Raji (cell line): ENCODE results near the gene ZNF311.

Source experiments
- POLR2A ChIP-seq: IDR thresholded peaks from 2 replicates; pipeline ENCODE4 v1.6.1; 2011; ENCODE audit warnings: low read depth, low read length, control low read depth; ENCODE audit not compliant: insufficient read depth

Gene ZNF311

DNA sequence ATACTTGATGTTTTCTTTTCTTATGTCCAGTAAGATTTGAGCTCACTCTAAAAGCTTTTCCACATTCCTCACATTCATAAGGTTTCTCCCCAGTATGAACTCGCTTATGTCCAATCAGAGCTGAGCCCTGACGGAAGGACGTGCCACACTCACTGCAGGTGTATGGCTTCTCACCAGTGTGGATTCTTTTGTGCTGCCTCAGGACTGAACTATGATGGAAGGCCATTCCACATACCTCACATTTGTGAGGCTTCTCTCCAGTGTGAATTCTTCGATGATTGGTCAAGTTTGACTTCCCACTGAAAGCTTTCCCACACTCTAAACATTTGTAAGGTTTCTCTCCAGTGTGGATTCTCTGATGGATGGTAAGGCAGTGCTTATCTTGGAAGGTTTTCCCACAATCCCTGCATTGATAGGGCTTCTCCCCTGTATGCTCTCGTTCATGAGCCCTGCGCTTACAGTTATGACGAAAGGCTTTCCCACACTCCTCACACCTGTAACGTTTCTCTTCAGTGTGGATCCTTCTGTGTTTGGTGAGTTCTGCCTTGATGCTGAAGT lies 9.9 kb downstream of the ZNF311 start:
- no peak for TF ChIP-seq POLR2A

DNA sequence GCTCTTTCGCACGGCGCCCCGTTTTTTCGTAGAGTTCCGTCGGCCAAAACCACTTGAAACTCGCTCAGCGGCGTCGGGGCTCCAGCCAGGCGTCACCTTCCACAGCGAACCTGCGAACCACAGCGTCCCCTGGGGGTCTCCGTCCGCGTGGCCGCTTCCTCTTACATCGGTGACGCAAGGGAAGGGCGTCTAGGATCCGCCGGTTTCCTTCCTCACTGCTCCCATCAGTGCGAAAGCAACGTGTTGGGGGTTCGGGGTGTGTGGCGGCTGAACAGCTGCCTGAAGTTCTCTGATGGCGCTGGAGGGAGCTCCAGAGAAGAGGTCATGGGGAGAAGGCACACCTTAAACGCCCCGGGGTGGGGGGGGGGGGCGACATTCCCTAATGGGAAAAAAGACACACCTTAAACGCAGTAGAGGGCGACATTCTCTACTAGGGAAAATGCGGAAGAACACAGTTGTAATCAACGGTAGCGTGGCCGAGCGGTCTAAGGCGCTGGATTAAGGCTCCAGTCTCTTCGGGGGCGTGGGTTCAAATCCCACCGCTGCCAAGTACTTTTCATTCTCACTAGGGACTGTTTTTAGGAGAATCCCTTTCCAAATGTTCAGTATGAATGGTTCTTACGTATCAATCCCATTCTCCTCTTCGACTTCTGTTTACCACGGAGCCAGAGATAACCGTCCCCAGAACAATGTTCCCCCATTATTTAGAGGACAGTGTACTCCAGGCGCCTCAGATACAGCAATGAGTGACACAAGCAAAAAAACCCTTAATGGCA lies 16.4 kb downstream of the ZNF311 start:
- no peak for TF ChIP-seq POLR2A

GRCh38 chr6:28985462-28986164 lies 19.5 kb downstream of the ZNF311 start:
- TF ChIP-seq POLR2A: no peak

GRCh38 chr6:28983838-28984237 lies 21.3 kb downstream of the ZNF311 start:
- TF ChIP-seq POLR2A: no peak

DNA sequence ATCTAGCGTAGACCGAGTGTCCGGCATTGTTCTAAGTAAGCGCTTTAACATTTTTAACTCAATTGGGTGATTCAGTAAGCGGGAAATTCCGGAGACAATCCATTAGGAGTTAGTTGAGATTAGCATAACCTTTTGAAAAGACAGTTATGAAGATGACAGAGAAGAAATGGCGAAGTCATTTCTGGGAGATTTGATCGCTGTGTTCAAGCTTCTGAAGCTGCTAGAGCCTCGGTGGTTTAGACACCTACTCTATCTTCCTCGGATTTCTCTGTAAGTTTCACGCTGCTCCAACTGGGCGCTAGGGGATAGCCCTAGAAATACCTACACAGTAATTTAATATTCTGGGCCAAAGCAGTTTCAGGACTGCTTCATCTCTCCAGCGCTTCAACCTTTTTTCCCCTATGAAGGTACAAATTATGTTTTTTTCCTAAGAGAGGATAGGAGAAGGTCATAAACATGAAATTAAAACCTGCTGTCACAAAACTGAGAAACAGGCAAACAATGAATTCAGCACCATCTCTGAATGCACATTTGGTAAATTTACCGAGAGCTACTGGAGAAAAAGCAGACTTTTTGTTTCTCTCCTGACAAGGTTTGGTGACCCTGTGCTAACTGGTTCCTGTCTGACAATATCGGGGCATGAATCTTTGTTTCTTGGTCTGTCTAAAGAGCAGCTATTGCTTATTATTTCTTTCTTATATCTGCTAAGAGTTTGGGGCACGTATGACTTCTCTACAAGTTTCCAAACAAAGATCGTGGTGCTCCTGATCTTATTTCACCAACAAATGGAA lies 22.4 kb downstream of the ZNF311 start:
- no peak for TF ChIP-seq POLR2A

DNA sequence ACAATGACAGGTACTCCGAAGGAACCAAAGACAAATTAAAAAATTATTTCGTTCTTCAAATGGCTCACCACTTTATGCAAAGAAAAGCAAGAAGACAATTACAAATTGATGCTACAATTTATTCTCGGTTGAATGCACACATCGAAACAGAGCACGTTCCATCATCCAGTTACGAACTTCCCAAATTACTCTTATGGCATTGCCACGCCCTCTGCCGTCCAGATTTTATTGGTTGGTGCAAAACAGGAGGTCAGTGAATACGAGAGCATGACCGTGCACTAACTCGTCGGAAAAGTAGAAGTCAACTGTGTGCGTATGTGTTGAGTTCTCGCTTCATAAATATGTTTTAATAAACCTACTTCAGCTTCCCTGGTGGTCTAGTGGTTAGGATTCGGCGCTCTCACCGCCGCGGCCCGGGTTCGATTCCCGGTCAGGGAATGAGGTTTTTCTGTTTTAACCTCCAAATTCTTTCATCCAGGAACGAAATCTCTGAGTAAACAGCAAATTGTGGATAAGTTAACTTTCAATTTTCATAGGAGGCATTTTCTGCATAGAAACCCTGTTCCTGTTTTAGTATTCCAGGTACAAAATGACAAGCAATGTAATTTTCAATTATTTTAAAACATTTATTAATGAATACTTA lies 23.2 kb downstream of the ZNF311 start:
- no peak for TF ChIP-seq POLR2A

DNA sequence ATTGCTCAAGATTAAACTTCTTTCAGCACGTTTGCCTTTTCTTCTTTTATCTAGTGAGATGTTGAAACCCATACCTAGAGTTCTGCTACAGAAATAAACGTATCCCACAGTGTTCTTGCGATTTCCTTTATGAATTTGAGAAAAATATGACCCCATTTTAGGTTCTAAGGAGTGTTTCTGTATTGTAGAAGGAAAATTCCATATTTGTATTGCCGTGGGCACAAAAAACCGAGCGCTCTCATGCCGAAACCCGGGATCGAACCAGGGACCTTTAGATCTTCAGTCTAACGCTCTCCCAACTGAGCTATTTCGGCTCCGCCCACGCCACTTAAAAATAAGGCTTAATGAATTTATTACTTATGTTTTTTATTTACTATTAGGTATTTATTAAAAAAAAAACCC lies 23.7 kb downstream of the ZNF311 start:
- no peak for TF ChIP-seq POLR2A

- no peak for TF ChIP-seq POLR2A
Measured at GRCh38 chr6:28980852-28981430, 24.2 kb downstream of the ZNF311 start.

GRCh38 chr6:28980137-28980851 lies 24.8 kb downstream of the ZNF311 start:
- no peak for TF ChIP-seq POLR2A

GRCh38 chr6:28979679-28980078 lies 25.4 kb downstream of the ZNF311 start:
- TF ChIP-seq POLR2A: no peak

- no peak for TF ChIP-seq POLR2A
Measured at GRCh38 chr6:28978959-28979561, 26.1 kb downstream of the ZNF311 start.

- TF ChIP-seq POLR2A: no peak
Measured at GRCh38 chr6:28978133-28978491, 27.0 kb downstream of the ZNF311 start.

DNA sequence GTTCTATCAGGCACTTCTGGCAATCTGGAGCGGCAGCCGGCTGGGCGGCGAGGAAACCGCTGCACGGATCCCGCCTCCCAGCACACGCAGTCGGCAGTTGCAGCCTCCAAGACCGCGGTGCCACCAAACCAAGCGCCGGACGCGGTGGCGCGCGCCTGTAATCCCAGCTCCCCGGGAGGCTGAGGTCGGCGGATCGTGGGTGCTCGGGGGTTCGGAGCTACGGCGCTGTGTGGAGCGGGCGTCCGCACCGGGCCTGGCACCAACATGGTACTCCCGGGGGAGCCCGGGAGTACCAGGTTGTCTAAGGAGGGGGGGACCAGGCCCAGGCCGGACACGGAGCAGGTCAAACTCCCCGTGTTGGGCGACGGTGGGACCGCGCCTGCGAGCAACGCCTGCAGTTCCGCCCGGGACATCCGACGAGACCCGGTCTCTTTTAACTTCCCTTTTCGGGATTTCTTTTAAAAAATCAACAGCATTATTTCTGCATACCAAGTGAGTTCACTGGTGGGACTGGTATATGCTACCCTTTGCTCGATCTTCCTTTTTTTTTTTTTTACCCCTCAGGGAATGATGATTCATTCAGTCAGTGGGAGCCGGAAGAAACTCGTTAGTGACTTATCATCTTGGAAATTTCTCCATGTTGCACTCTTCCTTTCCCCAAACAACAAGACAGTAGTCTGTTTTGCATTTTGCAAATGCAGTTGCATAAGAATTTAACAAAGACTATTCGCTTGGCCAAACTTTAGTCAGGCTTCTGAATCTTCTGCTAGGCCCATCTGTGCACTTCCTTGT lies 27.6 kb downstream of the ZNF311 start:
- no peak for TF ChIP-seq POLR2A
